ENCODE measurements around the gene JAK1.
"Not testable (repeated sequence)": the region's sequence is repeated elsewhere in the genome, so short reads cannot be mapped to it uniquely, and the experiment has no call there.

JAK1 gene

DNA sequence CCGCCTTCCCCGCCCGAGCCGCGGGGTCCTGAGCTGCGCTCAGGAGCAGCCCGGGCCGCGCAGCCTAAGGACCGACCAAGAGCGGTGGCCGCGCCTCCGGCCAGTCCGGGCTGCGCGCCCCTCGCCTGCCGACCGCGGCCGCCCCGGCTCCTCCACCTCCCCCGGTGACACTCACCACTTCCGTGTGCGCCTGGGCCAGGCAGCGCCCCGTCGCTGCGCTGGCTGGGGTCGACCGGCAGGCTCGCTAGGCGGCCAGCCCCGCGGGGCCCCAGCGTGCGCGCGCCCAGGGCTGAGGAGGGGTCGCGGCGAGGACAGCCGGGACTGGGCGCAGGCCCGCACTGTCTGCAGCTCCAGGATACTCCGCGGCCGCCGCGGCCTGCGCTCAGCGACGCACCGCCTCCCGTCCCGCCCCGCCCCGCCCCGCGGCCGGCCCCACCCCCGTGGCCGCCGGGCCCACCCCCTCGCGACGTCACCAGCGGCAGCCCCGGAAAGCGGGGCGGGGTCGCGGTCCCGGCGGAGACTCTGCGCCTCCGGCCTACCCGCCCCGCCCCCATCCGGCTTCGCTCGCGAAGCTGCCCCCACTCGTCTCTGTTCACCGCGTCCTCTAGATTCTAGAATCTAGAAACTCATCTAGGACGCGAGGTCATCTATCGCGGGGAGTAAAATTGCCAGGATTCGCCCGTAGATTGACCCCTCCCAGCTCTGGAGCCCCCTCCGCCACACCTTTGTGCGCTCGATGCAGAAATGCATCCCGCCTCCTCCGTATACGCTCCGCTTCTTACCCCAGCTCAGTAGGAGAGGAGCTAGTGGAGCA, at the start of gene JAK1:
JAK1 (minus strand) TSS at position 392 of the 814 bp plus-strand sequence. CDS start 80,285 bp downstream, outside the sequence.
- DNase-seq (ENCODE audit: low spot score) = peak; percentile 70

DNA sequence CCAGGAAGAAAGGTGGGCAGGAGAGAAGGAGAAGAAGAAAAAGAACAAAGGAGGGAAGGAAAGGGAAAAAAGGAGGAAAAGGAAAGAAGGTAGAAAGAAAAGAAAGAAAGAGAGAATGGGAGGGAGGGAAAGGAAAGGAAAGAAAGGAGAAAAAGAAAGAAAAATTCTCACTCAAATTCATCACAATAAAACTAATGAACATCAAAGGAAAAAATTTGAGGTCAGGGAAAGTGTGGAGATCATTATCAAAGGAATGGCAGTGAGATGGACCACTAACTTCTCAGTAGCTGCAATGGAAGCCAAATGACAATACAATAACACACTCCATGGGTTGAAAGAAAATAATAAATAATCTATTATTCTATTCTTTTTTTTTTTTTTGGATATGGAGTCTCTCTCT, 48.0 kb upstream of the JAK1 start:
- no peak for DNase-seq (ENCODE audit: low spot score)

DNA sequence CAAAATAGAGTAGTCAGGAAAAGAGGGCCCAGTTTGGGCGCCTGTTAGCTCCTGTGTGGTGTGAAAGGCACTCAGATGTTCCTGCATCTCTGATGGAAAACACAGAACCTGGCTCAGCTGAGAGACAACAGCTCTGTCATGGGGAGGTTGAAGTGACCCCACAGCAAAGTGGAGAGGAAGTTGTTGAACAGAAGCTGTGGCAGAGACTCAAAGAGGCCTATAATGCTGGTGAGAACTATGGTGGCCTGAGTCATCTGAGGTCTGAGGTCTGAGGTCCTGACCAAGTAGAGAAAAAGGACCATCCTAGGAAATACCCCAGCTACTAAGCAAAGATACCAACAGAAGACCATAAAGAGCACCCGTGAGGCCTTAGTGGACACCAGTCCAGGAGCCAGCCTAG, 45.6 kb upstream of the JAK1 start:
- no peak for DNase-seq (ENCODE audit: low spot score)

DNA sequence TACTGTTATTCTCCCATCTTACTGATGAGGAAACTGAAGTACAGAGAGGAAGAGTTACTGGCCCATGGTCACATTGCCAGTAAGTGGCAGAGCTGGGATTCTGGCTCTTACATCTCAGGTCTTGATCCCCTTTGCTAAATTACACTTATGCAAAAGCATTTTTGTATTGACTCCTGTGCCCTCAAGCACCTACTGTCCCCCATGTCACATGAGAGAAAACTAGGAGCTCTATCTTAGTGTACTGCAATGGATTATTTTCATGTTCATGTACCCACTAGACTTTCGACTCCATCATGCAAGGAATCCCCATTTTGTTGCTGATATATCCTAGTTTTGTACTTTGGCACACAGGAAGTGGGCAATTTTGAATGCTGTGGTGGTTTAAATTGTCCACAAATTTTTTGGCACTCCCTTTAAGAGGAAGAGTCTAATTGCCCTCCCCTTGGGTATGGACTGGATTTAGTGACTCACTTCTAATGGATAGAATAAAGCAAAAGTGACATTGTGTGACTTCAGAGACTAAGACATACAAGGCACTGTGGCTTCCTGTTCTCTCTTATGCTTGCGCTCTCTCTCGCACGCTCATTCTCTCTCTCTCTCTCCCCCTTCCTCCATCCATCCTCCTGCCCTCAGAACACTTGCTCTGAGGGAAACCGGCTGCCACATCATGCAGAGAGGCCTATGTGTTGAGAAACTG, 43.5 kb upstream of the JAK1 start:
- peak; percentile 53 for DNase-seq (ENCODE audit: low spot score)

DNA sequence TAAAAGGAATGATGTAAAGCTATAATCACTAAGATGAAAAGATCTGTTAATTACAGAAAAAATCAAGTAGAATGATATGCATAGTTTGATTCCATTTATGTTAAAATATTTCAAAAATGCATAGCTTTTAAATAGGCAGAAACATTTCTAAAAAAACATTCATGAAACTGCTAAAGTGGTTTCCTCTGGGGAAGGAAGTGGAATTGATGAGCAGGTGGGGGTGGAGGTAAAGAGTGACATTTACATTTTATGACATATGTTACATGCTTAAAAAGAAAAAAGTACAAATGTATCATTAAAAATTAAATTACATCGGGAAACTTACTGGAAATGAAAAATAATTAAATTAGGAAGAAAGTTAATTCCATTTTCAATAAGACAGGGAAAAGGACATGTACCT, 42.8 kb upstream of the JAK1 start:
- DNase-seq (ENCODE audit: low spot score) = no peak

DNA sequence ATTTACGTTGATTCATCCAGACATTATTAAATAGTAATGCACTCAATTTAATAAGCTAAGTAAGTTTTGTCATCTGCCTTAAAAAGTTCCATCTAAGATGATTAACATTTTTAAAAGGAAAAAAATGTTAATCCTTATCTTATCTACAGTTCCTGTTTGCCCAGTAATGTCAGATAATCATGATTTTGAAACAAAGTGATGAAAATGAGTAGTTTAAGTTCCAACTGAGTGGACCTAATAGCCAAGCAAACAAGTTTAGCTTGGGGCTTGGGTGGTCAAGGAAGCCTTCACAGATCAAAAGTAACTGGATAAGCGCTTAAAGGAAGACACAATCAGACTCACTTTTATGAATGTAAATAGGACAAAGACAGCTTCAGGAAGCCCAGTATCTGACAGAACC, 40.5 kb upstream of the JAK1 start:
- DNase-seq (ENCODE audit: low spot score) = no peak

DNA sequence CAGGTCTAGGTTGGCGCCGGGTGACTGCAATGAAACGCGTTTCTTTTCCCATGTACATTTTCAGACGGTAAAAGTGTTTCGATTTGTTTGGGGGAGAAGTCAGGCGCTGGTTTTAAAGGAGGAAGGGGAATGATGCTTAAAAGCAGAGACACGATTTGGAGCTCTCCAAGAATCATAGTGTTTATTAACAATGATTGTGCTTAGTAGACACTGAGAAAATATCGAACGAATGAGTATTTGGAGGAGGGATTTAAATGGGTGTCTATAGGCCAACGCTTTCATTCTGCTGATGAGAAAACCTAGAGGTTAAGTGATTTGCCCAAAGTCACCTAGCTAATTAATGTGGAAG, 36.9 kb upstream of the JAK1 start:
- no peak for DNase-seq (ENCODE audit: low spot score)

DNA sequence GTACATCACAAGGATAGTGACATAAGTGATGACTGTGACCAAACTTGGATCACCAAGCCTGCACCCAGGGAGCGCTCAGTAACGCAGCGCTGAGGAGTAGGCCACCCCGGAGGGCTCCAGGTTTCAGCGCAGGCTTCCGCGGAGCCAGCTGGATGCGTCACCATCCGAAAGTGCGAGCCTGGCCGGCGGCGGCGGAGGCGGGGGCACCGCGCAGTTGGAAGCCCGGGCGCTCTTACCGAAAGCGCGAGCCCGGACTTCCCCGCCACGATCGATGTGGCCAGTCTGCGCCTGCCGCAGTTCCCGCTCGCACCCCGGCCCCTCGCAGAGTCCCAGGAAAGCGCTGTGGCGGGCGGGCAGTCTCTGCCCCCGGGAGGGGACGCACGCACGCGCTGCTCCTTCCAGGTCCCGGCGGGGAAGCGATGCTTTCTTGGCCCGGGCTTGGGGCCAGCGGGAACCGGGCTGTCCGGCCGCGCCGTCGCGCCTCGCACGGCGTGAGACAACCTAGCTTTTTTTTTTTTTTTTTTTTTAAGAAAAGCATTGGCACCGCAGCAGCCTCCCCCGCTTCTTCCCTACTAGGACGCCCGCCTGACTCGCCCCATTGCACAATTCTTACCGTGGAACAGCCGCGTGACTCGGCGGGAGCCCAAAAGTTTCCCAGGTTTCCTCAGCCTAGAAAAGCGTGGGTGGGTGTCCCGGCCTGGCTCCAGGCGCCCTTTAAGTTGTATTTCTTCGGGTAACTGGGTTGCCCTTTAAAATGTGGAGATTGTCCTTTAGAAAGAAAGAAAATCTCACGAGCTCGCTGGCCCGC, 36.4 kb upstream of the JAK1 start:
- DNase-seq (ENCODE audit: low spot score) = peak; percentile 62

DNA sequence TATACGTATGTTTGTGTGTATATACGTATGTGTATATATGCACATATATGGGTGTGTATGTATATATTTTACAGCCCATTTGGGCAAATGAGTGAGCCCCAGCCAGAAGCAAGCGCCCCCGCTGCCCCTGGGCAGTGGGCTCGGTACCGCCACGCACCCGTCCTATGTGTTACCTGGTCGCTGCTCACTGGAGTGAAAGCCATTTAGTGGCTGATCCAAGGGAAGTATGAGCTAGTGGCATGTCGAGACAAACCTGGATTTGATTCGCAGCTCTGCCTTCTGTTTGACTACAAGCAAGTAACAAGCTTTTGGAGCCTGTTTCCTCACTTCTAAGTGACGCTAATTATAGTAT, 35.8 kb upstream of the JAK1 start:
- DNase-seq (ENCODE audit: low spot score) = no peak

DNA sequence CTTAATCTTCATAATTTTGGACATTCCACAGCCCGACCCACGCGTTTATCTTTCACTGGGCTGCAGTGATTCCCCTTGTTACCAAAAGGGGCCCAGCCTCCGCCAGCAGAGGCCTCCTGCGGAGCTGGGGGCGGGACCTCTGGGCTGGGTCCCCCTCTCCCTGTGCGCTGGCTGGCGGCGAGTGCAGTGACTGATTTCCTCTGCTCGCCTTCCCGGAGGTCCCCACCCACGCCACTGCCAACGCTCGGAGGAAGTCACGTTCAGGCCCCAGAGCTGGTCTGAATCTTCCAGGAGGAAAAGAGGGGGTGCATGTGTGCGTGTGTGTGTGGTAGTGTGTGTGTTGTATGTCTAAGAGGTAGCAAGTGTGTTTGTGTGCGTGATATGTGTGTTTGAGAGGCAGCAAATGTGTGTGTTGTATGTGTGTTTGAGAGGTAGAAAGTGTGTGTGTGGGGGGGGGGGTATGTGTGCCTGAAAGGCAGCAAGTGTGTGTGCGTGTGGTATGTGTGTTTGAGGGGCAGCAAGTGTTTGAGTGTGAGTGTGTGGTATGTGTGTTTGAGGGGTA, 35.0 kb upstream of the JAK1 start:
- DNase-seq (ENCODE audit: low spot score) = no peak

DNA sequence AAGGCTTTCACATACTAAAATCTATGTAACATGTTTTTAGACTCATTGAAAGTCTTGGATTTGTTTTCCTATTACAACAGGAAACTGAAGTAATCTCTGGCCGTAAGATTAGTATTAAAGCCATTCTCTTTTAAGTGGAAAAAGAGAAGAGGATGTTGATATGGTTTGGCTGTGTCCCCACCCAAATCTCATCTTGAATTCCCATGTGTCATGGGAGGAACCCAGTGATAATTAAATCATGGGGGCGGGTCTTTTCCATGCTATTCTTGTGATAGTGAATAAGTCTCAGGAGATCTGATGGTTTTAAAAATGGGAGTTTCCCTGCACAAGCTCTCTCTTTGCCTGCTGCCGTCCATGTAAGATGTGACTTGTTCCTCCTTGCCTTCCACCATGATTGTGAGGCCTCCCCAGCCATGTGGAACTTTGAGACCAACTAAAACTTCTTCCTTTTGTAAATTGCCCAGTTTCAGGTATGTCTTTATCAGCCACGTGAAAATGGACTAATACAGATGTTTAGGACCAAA, 32.1 kb upstream of the JAK1 start:
- DNase-seq (ENCODE audit: low spot score) = not testable (repeated sequence)

DNA sequence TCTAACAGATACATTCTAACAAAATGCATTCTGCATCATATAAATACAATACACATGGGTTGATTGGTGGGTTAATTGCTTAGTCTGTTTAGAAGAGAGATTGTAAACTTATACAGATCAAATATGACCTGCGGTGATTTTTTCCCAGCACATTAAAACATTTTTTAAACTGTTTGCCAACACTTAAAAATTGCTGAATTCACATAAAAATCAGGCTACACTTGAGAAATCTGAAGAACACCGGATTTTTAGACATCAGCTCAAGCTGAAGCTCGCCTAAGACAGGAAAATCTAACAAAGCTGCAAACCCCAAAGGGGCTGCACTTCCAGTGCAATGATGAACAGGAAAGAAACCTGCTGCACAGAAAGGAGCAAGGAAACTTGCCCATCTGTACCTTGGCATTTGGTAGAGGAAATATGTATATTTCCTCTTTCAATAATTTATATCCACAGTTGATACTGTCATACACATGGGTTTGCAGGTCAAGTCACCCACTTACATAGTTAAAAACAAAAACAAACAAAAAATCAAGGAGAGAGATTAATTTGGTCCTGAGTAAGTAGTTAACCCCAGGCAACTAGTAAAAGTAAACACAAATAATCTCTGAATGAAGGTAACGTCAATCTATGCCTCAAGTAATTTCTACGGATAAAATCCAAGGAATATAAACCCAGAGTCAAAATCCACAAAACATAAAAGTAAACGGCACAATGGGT, 30.4 kb upstream of the JAK1 start:
- DNase-seq (ENCODE audit: low spot score) = no peak

DNA sequence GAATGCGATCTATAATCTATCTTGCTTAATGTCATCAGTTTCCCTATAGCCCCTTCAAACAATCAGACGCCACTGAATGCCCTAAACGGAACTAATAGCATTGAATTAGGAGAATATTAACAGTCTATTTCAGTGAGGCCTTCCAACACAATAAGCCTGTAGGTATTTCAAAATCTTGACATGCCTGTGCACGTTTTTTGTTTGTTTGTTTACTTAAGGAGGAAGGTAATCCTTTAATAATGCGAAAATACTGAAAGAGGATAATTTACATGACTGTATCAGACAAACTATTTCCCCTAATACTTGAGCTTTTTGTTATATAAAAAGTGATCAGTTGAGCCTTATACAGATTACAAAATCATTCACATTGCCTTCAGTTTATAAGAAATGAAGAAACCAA, 29.0 kb upstream of the JAK1 start:
- no peak for DNase-seq (ENCODE audit: low spot score)

DNA sequence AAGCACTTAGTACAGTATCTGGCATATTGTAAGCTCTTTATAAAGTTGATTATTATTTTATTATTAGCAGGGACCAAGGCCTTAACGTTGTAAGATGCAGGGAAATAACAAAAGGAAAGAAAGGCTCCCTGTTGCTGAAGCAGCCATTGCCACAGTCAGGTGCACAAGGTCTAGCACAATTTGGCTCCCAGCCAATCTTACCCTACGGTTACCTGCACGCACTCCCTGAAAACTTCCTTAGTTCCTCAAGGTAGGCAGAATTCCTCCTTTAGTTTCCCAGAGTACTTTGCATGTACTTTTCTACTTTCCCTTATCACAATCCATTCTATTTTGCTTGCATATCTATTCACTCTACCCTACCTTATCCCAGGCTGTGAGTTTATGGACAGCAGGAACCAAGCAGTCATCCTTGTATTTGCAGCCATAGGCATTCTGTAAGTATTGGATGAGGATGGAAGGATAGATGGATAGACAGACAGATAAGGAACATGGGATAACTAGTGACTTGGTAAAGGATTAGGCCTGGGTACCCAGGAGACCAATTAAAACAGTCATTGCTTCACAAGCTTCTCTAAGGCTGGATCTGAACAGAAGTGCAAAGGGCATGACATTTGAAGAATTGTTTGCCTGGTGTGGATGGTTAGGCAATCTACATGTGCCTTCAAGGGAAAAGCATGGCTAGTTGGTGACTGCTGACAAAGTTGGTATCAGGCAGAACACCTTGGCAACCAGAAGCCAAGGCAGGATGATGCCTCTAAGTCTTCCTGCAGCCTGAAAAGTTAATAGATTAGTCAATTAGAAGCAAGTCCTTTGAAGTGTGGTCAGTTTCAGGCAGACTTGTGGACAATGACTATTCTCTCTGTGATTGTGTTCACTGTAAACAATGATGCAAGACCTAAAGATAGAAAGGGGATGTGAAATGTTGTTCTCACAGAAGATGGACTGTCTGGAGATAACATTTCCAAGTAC, 20.8 kb upstream of the JAK1 start:
- no peak for DNase-seq (ENCODE audit: low spot score)

DNA sequence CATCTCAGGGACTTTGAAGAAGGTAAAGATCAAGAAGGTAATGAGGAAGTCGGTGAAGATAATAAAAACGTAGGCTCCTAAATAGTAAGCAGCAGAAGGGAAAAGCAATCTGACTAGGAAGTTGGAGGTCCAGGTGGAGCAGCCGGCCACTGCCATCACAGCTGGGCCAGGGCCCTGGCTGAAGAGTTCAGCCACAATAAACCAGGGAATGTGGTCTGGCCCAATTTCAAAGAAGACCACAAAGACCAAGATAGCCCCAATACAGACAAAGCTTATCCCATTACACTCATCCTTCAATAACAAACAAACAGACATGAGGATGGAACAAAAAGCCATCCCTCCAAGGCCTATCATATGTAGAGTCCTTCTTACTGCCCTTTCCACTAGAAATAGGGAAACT, 18.4 kb upstream of the JAK1 start:
- no peak for DNase-seq (ENCODE audit: low spot score)

DNA sequence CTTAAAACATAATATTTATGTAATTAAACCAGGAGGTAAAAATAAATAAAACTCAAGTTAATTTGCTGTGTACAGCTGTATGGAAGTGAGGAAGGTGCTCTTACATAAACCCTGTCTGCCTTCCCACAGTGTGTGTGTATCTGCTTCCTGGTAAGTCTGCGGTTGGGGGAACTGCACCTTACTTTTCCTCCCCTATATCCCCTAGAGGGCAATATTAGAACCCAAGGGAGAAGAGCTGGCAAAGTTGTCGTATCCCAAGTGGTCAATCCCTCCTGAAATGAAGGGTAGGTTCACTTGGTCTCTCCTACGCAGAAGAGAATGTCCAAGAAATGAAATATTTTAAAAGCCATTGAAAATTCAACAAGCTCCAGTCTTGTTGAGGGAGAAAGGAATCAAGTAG, 17.8 kb upstream of the JAK1 start:
- no peak for DNase-seq (ENCODE audit: low spot score)

DNA sequence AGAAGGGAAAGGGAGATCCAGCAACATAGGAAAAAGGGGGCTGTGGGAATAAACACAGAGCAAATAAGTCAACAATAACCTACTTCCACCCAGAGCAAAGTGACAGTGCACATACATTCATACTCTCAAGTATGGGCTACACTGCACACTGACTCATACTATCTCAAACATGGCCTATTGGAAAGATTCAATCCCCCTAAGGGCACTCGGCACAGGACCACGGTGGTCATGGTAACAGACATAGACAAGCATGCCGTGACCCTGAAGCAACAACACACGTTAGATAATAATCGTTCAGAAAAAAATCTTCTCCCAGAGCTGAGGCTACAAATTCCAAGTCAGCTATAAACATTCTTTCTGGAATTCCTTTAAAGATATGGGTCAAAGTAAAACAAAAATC, 16.8 kb upstream of the JAK1 start:
- DNase-seq (ENCODE audit: low spot score) = no peak

DNA sequence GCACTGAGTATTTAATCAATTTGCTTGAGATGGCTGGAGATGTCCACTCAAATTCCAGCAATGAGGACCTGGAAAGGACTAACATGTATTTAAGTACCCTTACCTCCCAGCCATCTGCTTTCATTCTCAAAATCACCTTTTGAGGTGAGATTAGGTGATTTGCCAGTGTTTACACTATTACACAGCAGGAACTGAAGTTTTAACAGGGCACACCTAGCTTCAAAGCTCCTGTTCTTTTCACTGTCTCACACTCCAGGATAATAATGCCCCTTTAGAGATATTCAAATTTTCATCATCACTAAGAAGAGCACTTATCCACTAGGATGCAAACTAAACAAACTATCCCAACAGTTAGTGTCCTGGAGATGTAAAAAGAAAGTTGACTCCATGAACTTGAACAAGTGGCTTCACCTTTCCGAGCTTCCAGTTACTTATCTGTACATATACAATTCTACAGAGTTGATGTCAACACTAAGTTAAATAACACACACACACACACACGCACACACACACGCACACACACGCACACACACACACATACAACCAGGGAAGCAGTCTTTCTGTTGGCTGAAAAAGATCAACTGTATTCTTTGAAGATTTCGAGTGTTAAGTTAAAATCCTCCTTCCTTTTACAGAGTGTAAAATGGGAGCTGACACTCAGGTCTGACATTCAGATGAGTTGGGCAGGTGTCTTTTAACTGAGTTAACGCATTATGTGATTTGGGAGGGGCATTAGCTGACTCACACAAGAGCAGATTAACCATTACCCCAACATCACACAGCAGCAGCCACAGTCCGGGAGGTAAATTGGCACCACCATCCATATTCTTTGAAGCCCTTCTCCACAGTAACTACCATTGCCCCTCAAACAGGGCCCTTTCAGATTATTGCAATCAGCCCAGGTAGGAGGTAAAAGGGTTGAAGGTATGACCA, 15.5 kb upstream of the JAK1 start:
- peak; percentile 87 for DNase-seq (ENCODE audit: low spot score)
